ENCODE data around the gene CDHR1.

The CDHR1 gene

DNA sequence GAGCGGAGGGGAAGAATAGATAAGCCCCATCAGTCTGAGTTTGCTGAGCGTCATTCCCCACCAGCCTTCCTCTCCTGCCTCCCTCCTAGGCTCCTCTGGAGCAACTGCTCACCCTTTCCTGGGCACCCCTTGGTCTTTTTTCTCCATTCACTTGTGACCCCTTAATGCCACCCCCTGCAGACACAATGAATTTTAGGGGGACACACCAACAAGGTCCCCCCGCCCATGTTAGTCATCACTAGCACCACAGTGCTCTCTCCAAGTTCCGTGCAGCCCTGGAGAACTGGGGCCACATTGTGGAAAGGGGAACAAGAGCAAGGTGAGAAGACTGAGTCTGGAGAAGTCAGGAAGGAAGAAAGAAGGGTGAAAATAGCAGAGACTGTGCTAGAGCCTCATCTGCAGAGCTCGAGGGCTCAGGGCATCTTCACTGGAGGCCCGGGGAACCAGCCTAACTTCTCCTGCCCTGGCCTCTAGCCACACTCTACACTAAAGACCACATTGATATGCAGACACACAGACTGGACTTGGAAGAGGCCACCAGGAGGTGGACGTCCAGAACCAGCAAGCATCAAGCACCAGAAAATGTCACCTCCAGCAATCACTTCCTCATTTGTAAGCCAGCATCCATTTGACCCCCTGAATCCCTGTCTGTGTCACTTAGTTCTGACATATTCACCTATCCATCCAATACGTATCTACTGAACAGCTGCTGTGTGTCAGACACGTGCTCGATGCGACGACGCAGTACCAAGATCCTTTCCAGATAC lies 68.0 kb downstream of the CDHR1 start:
- DNase-seq (ENCODE audit: low spot score): no peak

GRCh38 chr10:84263716-84264115 lies 69.4 kb downstream of the CDHR1 start:
- no peak for DNase-seq (ENCODE audit: low spot score)

DNA sequence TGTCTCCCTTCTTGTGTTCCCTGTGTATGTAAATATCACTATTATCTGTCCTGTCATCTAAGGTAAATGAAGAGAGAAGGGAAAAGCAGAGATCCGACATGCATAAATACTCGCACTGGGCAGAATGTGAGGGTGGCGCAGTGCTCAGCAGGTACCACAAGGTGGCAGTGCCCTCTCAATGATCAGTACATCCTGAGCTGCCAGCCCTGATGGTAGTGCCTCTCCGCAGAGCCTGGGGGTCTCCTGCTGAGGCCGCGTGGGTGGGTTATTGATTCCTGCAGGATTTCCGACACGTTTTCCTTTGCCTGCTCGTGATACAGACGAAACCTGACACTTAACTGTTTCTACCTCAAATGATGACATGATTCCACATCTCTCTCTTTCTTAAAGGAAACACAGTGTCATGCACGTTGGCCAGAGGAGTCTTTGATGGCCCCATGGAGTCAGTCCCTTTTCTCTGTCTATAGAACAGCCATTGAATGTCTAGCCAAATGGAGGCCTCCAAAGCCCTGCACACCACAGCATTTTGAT lies 70.3 kb downstream of the CDHR1 start:
- peak; percentile 62 for DNase-seq (ENCODE audit: low spot score)

DNA sequence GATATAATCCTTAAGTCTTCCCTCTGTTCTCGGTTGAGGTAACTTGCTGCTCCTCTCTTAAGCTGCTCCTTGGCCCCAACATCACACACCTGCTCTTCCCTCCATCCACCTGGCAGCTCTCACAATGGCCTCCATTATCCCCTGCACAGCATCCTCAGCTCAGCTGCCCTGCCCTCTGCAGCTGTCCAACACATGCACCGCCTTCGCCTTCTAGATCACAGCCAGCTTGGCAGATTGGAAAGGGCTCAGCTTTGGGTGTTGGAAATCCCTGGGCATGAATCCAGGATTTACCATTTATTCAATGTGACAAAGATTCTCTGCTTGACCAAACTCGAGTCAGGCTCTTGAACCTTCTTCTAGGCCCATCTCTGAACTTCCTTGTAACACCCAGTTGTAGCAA lies 71.1 kb downstream of the CDHR1 start:
- DNase-seq (ENCODE audit: low spot score): no peak

- DNase-seq (ENCODE audit: low spot score): peak; percentile 43
Measured at GRCh38 chr10:84267503-84268126, 73.3 kb downstream of the CDHR1 start.

GRCh38 chr10:84269162-84269561 lies 74.8 kb downstream of the CDHR1 start:
- no peak for DNase-seq (ENCODE audit: low spot score)
